ENCODE results near the gene EIF2S3.

The EIF2S3 gene

GRCh38 chrX:24082447-24082846, 27.7 kb downstream of the EIF2S3 start:
- DNase-seq (ENCODE audit: insufficient read length, low spot score) (no peak), FAIRE-seq (no peak)
- TF ChIP-seq, protein P1, sequence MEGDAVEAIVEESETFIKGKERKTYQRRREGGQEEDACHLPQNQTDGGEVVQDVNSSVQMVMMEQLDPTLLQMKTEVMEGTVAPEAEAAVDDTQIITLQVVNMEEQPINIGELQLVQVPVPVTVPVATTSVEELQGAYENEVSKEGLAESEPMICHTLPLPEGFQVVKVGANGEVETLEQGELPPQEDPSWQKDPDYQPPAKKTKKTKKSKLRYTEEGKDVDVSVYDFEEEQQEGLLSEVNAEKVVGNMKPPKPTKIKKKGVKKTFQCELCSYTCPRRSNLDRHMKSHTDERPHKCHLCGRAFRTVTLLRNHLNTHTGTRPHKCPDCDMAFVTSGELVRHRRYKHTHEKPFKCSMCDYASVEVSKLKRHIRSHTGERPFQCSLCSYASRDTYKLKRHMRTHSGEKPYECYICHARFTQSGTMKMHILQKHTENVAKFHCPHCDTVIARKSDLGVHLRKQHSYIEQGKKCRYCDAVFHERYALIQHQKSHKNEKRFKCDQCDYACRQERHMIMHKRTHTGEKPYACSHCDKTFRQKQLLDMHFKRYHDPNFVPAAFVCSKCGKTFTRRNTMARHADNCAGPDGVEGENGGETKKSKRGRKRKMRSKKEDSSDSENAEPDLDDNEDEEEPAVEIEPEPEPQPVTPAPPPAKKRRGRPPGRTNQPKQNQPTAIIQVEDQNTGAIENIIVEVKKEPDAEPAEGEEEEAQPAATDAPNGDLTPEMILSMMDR (IDR thresholded peaks at IDR 0.05; ENCODE audit: insufficient read depth, missing control alignments) = no peak

GRCh38 chrX:24085101-24085500, 30.3 kb downstream of the EIF2S3 start:
- no peak for FAIRE-seq
- TF ChIP-seq, protein P1 (IDR thresholded peaks at IDR 0.05; ENCODE audit: insufficient read depth, missing control alignments) = no peak
- DNase-seq (ENCODE audit: insufficient read length, low spot score) = no peak

DNA sequence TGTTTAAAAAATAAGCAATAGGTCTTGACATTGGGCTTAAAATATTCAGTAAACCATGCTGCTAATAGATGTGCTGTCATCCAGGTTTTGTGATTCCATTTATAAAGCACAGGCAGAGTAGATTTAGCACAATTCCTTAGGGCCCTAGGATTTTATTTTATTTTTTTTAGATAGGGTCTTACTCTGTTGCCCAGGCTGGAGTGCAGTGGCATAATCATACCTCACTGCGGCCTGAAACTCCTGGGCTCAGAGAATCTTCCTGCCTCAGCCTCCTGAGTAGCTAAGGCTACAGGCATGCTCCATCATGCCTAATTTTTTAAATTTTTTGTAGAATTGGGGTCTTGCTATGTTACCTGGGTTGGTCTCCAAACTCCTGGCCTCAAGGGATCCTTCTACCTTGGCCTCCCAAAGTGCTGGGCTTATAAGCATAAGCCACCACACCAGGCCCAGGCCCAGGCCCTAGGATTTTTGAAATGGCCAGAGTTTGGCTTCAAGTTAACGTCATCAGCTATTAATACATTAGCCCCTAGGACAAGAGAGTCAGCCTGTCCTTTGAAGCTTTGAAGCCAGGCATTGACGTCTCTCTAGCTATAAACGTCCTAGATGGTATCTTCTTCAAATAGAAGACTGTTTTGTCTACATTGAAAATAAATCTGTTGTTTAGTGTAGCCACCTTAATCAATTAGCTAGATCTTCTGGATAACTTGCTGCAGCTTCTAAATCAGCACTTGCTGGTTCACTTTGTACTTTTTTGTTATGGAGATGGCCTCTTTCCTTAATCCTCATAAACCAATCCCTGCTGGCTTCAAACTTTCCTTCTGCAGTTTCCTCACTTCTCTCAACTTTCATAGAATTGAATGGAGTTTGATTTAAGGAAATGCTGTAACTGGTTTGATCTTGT, 35.8 kb downstream of the EIF2S3 start:
- no peak for FAIRE-seq
- TF ChIP-seq, protein P1 (IDR thresholded peaks at IDR 0.05; ENCODE audit: insufficient read depth, missing control alignments) = no peak

DNA sequence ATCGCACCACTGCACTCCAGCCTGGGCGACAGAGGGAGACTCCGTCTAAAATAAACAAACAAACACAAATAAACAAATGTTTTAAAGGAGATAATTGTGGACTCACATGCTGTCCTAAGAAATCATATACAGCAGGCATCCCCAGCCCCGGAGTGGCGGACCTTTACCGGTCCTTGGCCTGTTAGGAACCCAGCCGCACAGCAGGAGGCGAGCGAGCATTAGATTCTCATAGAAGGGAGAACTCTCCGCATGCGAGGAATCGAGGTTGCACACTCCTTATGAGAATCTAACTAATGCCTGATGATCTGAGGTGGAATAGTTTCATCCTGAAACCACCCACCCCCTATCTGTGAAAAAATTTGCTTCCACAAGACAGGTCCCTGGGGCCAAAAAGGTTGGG, 39.0 kb downstream of the EIF2S3 start:
- FAIRE-seq (no peak), DNase-seq (ENCODE audit: insufficient read length, low spot score) (no peak)
- TF ChIP-seq, protein P1 (IDR thresholded peaks at IDR 0.05; ENCODE audit: insufficient read depth, missing control alignments) = no peak

More for the DNA sequence above, 35.8 kb downstream of the EIF2S3 start:
- no peak for DNase-seq (ENCODE audit: insufficient read length, low spot score)

DNA sequence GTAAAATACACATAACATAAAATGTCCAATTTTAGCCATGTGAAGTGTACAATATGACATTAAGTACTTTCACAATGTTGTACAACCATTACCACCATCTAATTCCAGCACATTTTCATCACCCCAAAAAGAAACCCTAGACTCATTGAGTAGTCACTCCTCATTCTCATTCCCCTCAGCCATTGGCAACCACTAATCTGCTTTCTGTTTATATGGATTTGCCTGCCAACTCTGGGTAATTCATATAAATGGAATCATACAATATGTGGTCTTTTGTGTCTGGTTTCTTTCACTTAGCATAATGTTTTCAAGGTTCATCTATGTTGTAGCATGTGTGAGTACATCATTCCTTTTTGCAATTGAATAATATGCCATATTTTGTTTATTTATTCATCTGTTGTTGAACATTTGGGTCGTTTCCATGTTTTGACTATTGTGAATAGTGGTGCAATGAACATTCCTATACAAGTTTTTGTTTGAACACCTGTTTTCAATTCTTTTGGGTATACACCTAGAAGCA, 43.0 kb downstream of the EIF2S3 start:
- no peak for FAIRE-seq
- DNase-seq (ENCODE audit: insufficient read length, low spot score) = no peak
- TF ChIP-seq, protein P1 (IDR thresholded peaks at IDR 0.05; ENCODE audit: insufficient read depth, missing control alignments) = no peak

DNA sequence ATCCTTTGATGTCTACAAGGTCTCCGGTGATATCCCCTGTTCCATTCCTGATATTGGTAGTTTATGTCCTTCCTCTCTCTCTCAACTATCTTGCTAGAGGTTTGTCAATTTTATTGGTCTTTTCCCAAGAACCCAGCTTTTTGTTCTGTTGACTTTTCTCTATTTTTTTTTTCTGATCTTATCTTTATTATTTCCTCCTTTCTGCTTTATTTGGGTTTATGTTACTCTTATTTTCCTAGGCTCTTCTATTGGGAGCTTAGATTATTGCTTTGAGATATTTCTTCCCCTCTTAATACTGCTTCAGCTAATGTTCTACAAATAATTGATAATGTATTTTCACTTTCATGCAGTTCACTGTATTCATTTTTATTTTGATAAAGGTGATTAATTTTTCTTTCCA, 44.2 kb downstream of the EIF2S3 start:
- TF ChIP-seq, protein P1 (IDR thresholded peaks at IDR 0.05; ENCODE audit: insufficient read depth, missing control alignments) = no peak
- no peak for FAIRE-seq
- no peak for DNase-seq (ENCODE audit: insufficient read length, low spot score)

DNA sequence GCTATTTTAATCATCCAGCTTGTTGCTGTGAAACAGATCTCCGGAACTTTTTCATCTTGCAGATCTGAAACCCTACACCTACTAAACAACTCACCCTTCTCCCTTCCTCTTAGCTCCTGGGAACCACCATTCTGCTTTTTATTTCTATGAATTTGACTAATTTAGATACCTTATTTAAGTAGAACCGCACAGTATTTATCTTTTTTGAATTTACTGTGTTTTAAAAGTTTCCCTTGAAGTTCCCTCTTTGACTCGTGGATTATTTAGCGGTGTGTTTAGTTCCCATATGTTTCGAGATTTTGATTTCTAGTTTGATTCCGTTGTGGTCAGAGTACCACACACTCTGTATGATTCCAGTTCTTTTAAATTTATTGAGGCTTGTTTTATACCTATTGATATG, 44.6 kb downstream of the EIF2S3 start:
- FAIRE-seq = no peak
- TF ChIP-seq, protein P1 (IDR thresholded peaks at IDR 0.05; ENCODE audit: insufficient read depth, missing control alignments) = no peak
- DNase-seq (ENCODE audit: insufficient read length, low spot score) = no peak

Data from D721Med (cell line).